ENCODE results near the gene SLC40A1. TPM values are rescaled to one million over a fixed set of nuclear protein-coding genes. Genes with fewer than 3 reads are reported as not detected.

The SLC40A1 gene
- total and polyA plus RNA-seq, 9 donors, result 243 to 515 (median 361) TPM

DNA sequence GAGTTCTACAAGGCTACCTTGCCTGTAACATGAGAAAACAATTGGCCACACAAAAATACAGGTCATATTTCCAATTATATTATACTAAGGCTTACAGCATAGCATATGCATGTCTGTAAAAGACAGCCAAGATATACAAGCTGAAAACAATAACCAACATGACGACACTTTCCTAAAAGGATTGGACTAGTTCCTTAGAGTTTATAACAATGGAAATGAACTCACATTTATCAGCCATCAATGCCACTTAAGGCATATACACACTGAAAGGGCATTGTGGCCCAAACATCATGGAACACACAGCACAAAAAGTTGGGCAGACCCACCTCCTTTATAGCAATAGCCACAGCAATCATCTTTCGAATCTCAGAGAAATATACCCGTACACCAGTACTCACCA lies 52.0 kb downstream of the SLC40A1 start:
- Histone ChIP-seq H3K27me3 (no peaks in the 10 kb centered on the region), H3K4me3 (no peak overlapping the region), H3K4me1 (ENCODE audit: insufficient read depth) (peaks cover 10% of the 10 kb centered on the region), H3K27ac (no peak overlapping the region), H3K9me3 (no peaks in the 10 kb centered on the region), H3K36me3 (no peaks in the 10 kb centered on the region)
- intact Hi-C loops (cut with DNase I), result no loop called here
- 93 to 97% (median 95%) methylated on average over 3 of the region's 3 CpGs for WGBS, 3 donors
- TF ChIP-seq, protein P1, sequence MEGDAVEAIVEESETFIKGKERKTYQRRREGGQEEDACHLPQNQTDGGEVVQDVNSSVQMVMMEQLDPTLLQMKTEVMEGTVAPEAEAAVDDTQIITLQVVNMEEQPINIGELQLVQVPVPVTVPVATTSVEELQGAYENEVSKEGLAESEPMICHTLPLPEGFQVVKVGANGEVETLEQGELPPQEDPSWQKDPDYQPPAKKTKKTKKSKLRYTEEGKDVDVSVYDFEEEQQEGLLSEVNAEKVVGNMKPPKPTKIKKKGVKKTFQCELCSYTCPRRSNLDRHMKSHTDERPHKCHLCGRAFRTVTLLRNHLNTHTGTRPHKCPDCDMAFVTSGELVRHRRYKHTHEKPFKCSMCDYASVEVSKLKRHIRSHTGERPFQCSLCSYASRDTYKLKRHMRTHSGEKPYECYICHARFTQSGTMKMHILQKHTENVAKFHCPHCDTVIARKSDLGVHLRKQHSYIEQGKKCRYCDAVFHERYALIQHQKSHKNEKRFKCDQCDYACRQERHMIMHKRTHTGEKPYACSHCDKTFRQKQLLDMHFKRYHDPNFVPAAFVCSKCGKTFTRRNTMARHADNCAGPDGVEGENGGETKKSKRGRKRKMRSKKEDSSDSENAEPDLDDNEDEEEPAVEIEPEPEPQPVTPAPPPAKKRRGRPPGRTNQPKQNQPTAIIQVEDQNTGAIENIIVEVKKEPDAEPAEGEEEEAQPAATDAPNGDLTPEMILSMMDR (IDR thresholded peaks at IDR 0.05), result no peak
- TF ChIP-seq EP300 (IDR thresholded peaks at IDR 0.05) (no peak), POLR2A (IDR thresholded peaks at IDR 0.05) (no peak)
- DNase-seq, result no peak

- WGBS, 3 donors, result 46 to 56% (median 54%) methylated on average over 1 of the region's 1 CpG
- peak overlapping the region in 1 of 2 donors; percentile 79 for H3K27ac ChIP-seq
- no peaks in the 10 kb centered on the region for H3K9me3 ChIP-seq
- DNase-seq, result no peak
- H3K36me3 ChIP-seq, result no peaks in the 10 kb centered on the region
- TF ChIP-seq POLR2A (IDR thresholded peaks at IDR 0.05), result no peak
- TF ChIP-seq, protein P1 (IDR thresholded peaks at IDR 0.05), result no peak
- no peak for TF ChIP-seq EP300 (IDR thresholded peaks at IDR 0.05)
- no peaks in the 10 kb centered on the region for H3K27me3 ChIP-seq
- intact Hi-C loops (cut with DNase I), result no loop called here
- no peak overlapping the region for H3K4me3 ChIP-seq
- H3K4me1 ChIP-seq (ENCODE audit: insufficient read depth), result peaks cover 8% of the 10 kb centered on the region
These were observed 52.6 kb downstream of the SLC40A1 start for GRCh38 chr2:189527812-189528592.

DNA sequence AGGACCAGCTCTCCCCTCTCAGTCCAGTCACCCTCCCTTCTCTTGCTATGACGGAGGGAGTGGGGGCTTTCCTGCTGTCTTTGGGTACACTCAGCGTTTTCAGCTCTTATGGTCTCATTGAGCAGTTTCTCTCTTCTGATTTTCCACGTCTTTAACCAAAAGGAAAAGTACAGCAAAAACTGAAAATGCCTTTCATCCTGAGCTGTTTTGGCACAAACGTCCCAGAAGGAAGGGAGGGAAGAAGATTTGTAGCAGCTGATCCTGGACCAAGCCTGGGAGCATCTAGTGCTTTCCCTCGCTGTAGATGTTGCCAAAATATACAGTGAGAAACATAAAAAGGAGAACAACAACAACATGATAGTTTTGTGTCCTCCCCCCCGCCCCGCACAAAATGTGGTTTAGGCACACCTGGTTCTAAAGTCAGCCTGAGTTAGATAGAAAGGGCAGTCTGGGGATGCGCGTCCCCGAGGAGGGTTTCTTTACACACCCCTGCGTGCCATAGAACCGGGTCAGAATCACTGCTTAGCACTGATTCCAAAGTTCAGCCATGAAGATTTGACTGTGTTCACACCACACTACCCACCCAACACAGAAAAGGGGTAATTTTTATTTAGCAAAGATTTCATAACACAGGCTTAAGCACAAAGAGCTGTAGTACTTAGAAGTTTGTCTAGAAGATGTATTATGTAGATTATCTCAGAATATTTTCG lies 53.4 kb downstream of the SLC40A1 start:
- H3K36me3 ChIP-seq, result no peaks in the 10 kb centered on the region
- peak in 2 of 5 donors; percentile 27 to 52 for DNase-seq
- H3K9me3 ChIP-seq, result no peaks in the 10 kb centered on the region
- WGBS, 3 donors, result 8 to 16% (median 9%) methylated on average over 13 of the region's 13 CpGs
- H3K4me1 ChIP-seq (ENCODE audit: insufficient read depth), result peaks cover 13% of the 10 kb centered on the region
- H3K27me3 ChIP-seq, result no peaks in the 10 kb centered on the region
- TF ChIP-seq EP300 (IDR thresholded peaks at IDR 0.05) (no peak), POLR2A (IDR thresholded peaks at IDR 0.05) (no peak)
- TF ChIP-seq, protein P1 (IDR thresholded peaks at IDR 0.05), result no peak
- intact Hi-C loops (cut with DNase I), result no loop called here
- peak overlapping the region; percentile 21 for H3K4me3 ChIP-seq
- peak overlapping the region in 1 of 2 donors; percentile 79 for H3K27ac ChIP-seq

- intact Hi-C loops (cut with DNase I), result no loop called here
- Histone ChIP-seq H3K36me3 (no peaks in the 10 kb centered on the region), H3K9me3 (no peaks in the 10 kb centered on the region), H3K4me1 (ENCODE audit: insufficient read depth) (peaks cover 13% of the 10 kb centered on the region), H3K27me3 (no peaks in the 10 kb centered on the region), H3K27ac (peak overlapping the region in 1 of 2 donors; percentile 79), H3K4me3 (no peak overlapping the region)
- 76 to 95% (median 94%) methylated on average over 2 of the region's 2 CpGs for WGBS, 3 donors
- no peak for DNase-seq
- no peak for TF ChIP-seq POLR2A (IDR thresholded peaks at IDR 0.05)
- no peak for TF ChIP-seq EP300 (IDR thresholded peaks at IDR 0.05)
- TF ChIP-seq, protein P1 (IDR thresholded peaks at IDR 0.05), result no peak
These were observed 54.3 kb downstream of the SLC40A1 start for GRCh38 chr2:189526241-189526640.
